Neuronal stem cell (in vitro differentiated cells): Measurements from ENCODE around the gene SPTLC3.

ENCODE experiments used
- DNase-seq: peaks from one replicate; pipeline ENCODE4 v3.0.0-alpha.2; 2013; ENCODE audit warnings: low spot score
- H2AFZ ChIP-seq: one replicate; pipeline ENCODE4 v1.6.1; 2013; ENCODE audit warnings: mild to moderate bottlenecking, low read length, inconsistent platforms
- H2AK5ac ChIP-seq: 2 replicates; pipeline ENCODE4 v1.6.1; 2013; ENCODE audit warnings: low read depth, mild to moderate bottlenecking, inconsistent platforms, low read length, moderate library complexity, mixed read lengths
- H2BK120ac ChIP-seq: 2 replicates; pipeline ENCODE4 v1.6.1; 2013; ENCODE audit warnings: low read depth, mild to moderate bottlenecking, inconsistent platforms, low read length, moderate library complexity, mixed read lengths
- H2BK12ac ChIP-seq: one replicate; pipeline ENCODE4 v1.6.1; 2013; ENCODE audit warnings: low read length, inconsistent platforms
- H2BK15ac ChIP-seq: 2 replicates; pipeline ENCODE4 v1.6.1; 2013; ENCODE audit warnings: mild to moderate bottlenecking, low read length, inconsistent platforms, mixed read lengths
- H2BK5ac ChIP-seq: one replicate; pipeline ENCODE4 v1.6.1; 2013; ENCODE audit warnings: inconsistent platforms, mild to moderate bottlenecking, low read length, moderate library complexity
- H3K14ac ChIP-seq: one replicate; pipeline ENCODE4 v1.6.1; 2013; ENCODE audit warnings: low read length, inconsistent platforms
- H3K18ac ChIP-seq: 2 replicates; pipeline ENCODE4 v1.6.1; 2013; ENCODE audit warnings: low read length, inconsistent platforms
- H3K23ac ChIP-seq: 2 replicates; pipeline ENCODE4 v1.6.1; 2013; ENCODE audit warnings: low read depth, mild to moderate bottlenecking, mixed read lengths, low read length, inconsistent platforms; ENCODE audit not compliant: poor library complexity
- H3K27ac ChIP-seq: replicated peaks from 3 replicates; pipeline ENCODE4 v1.5.1; 2013; ENCODE audit warnings: low read length, inconsistent platforms
- H3K27me3 ChIP-seq, 3 experiments: 2 replicates each; pipeline ENCODE4 v1.6.1; 2013; ENCODE audit warnings: low read length in 3 of 3, mild to moderate bottlenecking in 2 of 3, inconsistent platforms in 1 of 3, low read depth in 1 of 3, mixed read lengths in 1 of 3, moderate library complexity in 1 of 3; ENCODE audit not compliant: control insufficient read depth in 3 of 3, insufficient read depth in 3 of 3
- H3K36me3 ChIP-seq, 2 donors: replicated peaks in 1 of 2; 2 replicates each; pipeline ENCODE4 v1.6.1; 2013; ENCODE audit warnings: low read length in 2 of 2; ENCODE audit not compliant: control insufficient read depth in 2 of 2, insufficient read depth in 2 of 2
- H3K4ac ChIP-seq: 2 replicates; pipeline ENCODE4 v1.6.1; 2013; ENCODE audit warnings: inconsistent platforms, mild to moderate bottlenecking, low read length, moderate library complexity
- H3K4me1 ChIP-seq, 2 donors: 1 replicate in 1 of 2; 2 replicates in 1 of 2; pipeline ENCODE4 v1.6.1; 2013; ENCODE audit warnings: low read length in 2 of 2, low read depth in 1 of 2; ENCODE audit not compliant: control insufficient read depth in 2 of 2, insufficient read depth in 1 of 2
- H3K4me2 ChIP-seq: one replicate; pipeline ENCODE4 v1.6.1; 2013; ENCODE audit warnings: mild to moderate bottlenecking, low read length, inconsistent platforms; ENCODE audit not compliant: insufficient read depth, poor library complexity, severe bottlenecking
- H3K4me3 ChIP-seq, 2 donors: 2 replicates each; pipeline ENCODE4 v1.5.1; 2013; ENCODE audit warnings: low read length in 2 of 2, mild to moderate bottlenecking in 2 of 2, inconsistent platforms in 1 of 2, moderate library complexity in 1 of 2
- H3K79me1 ChIP-seq: one replicate; pipeline ENCODE4 v1.6.1; 2013; ENCODE audit warnings: low read depth, mild to moderate bottlenecking, inconsistent platforms, low read length, moderate library complexity
- H3K9ac ChIP-seq: one replicate; pipeline ENCODE4 v1.6.1; 2013; ENCODE audit warnings: mild to moderate bottlenecking, low read depth, low read length, inconsistent platforms; ENCODE audit not compliant: poor library complexity
- H3K9me3 ChIP-seq, 2 donors: replicated peaks in 1 of 2; 2 replicates each; pipeline versions ENCODE3 to v1.6.1; 2013; ENCODE audit warnings: low read length in 2 of 2, mild to moderate bottlenecking in 2 of 2, inconsistent platforms in 1 of 2, low read depth in 1 of 2, mixed read lengths in 1 of 2, moderate library complexity in 1 of 2; ENCODE audit not compliant: control insufficient read depth in 2 of 2, insufficient read depth in 1 of 2
- H4K8ac ChIP-seq: one replicate; pipeline ENCODE4 v1.6.1; 2013; ENCODE audit warnings: low read depth, mild to moderate bottlenecking, inconsistent platforms, low read length, moderate library complexity
- H4K91ac ChIP-seq: one replicate; pipeline ENCODE4 v1.6.1; 2013; ENCODE audit warnings: low read length, low read depth, mild to moderate bottlenecking, inconsistent platforms; ENCODE audit not compliant: poor library complexity
- WGBS, 2 donors: extraction: QIAGEN DNeasy Blood & Tissue Kit; methylation state at CpG; one replicate each; pipeline ENCODE4 v1.1.7; 2013; ENCODE audit warnings: missing lambda C conversion rate in 2 of 2, mixed read lengths in 1 of 2; ENCODE audit not compliant: insufficient read length in 2 of 2, insufficient replicate concordance in 1 of 2; ENCODE audit errors: extremely low coverage in 2 of 2; 5-methylcytosine and 5-hydroxymethylcytosine counted together

The SPTLC3 gene

GRCh38 chr20:13094976-13095375, 86.2 kb downstream of the SPTLC3 start:
- no peak overlapping the region for H3K27ac ChIP-seq
- no peak overlapping the region for H3K9ac ChIP-seq
- DNase-seq: no peak
- no CpG with 5 or more reads among the region's 4 CpGs for WGBS, 2 donors
- H3K4me2 ChIP-seq: no peak overlapping the region
- no peaks in the 10 kb centered on the region for H3K27me3 ChIP-seq
- no peak overlapping the region for H4K91ac ChIP-seq
- H3K18ac ChIP-seq: no peak overlapping the region
- no peak overlapping the region for H3K4me3 ChIP-seq
- H3K79me1 ChIP-seq: no peaks in the 10 kb centered on the region
- no peak overlapping the region for H2BK5ac ChIP-seq
- H3K36me3 ChIP-seq: peaks cover 0 to 12% of the 10 kb centered on the region in 2 donors
- no peak overlapping the region for H2BK120ac ChIP-seq
- no peak overlapping the region for H4K8ac ChIP-seq
- H3K23ac ChIP-seq: no peak overlapping the region
- H3K9me3 ChIP-seq: no peaks in the 10 kb centered on the region
- no peak overlapping the region for H2BK15ac ChIP-seq
- no peak overlapping the region for H2BK12ac ChIP-seq
- H3K4ac ChIP-seq: no peak overlapping the region
- H3K4me1 ChIP-seq: peaks cover 4 to 5% of the 10 kb centered on the region in 2 donors
- no peak overlapping the region for H3K14ac ChIP-seq
- H2AK5ac ChIP-seq: no peak overlapping the region
- no peak overlapping the region for H2AFZ ChIP-seq

DNA sequence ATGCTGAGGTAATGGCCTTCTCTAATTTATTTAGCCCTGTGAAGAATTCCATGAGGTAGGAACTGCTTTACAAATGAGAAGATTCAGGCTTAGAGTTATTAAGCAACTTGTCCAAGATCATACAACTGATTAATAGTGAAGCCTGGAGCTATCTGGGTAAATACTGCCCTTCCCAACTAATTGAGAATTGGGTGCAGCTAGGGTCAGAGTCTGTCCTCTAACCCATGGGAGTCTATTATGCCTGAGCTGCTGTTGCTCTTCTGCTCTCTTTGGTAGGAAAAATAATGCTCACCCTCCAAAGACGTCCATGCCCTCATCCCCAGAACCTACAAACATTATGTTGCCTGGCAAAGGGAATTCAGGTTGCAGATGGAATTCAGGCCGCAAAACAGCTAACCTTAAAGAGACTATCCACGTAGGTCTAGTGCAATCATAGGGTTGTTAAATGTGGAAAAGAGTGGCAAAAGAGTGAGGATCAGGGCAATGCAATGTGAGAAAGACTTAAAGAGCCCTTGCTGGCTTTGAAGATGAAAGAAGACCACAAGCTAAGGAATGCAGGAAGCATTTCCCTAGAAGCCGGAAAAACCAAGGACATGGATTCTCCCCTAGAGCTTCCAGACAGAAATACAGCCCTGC, 90.1 kb downstream of the SPTLC3 start:
- Histone ChIP-seq H2BK5ac (no peak overlapping the region), H4K91ac (no peak overlapping the region), H3K79me1 (no peaks in the 10 kb centered on the region), H4K8ac (no peak overlapping the region), H3K14ac (no peak overlapping the region), H3K4me2 (no peak overlapping the region), H3K27me3 (no peaks in the 10 kb centered on the region), H3K4me1 (peaks cover 8 to 11% of the 10 kb centered on the region in 2 donors), H2BK120ac (no peak overlapping the region), H2AFZ (no peak overlapping the region), H2BK12ac (no peak overlapping the region), H3K9me3 (no peaks in the 10 kb centered on the region), H3K4me3 (no peak overlapping the region), H3K36me3 (peaks cover 0 to 12% of the 10 kb centered on the region in 2 donors), H3K4ac (no peak overlapping the region), H3K23ac (no peak overlapping the region), H3K27ac (no peak overlapping the region), H3K18ac (no peak overlapping the region), H2AK5ac (no peak overlapping the region), H2BK15ac (no peak overlapping the region), H3K9ac (no peak overlapping the region)
- WGBS, 2 donors: no CpG with 5 or more reads among the region's 4 CpGs
- DNase-seq: no peak

- DNase-seq: no peak
- H3K9me3 ChIP-seq: no peaks in the 10 kb centered on the region
- peaks cover 0 to 3% of the 10 kb centered on the region in 2 donors for H3K36me3 ChIP-seq
- H2AK5ac ChIP-seq: no peak overlapping the region
- H3K4ac ChIP-seq: no peak overlapping the region
- no peaks in the 10 kb centered on the region for H3K27me3 ChIP-seq
- H3K4me1 ChIP-seq: peaks cover 8 to 11% of the 10 kb centered on the region in 2 donors
- no peak overlapping the region for H3K23ac ChIP-seq
- H2BK120ac ChIP-seq: no peak overlapping the region
- no peak overlapping the region for H2BK5ac ChIP-seq
- H2BK12ac ChIP-seq: no peak overlapping the region
- H3K9ac ChIP-seq: no peak overlapping the region
- no peak overlapping the region for H2BK15ac ChIP-seq
- no peak overlapping the region for H3K4me2 ChIP-seq
- H4K8ac ChIP-seq: no peak overlapping the region
- H4K91ac ChIP-seq: no peak overlapping the region
- no peaks in the 10 kb centered on the region for H3K79me1 ChIP-seq
- H2AFZ ChIP-seq: no peak overlapping the region
- no peak overlapping the region for H3K27ac ChIP-seq
- no peak overlapping the region for H3K18ac ChIP-seq
- no peak overlapping the region for H3K14ac ChIP-seq
- no peak overlapping the region for H3K4me3 ChIP-seq
These were observed 90.9 kb downstream of the SPTLC3 start for GRCh38 chr20:13099676-13100075.

DNA sequence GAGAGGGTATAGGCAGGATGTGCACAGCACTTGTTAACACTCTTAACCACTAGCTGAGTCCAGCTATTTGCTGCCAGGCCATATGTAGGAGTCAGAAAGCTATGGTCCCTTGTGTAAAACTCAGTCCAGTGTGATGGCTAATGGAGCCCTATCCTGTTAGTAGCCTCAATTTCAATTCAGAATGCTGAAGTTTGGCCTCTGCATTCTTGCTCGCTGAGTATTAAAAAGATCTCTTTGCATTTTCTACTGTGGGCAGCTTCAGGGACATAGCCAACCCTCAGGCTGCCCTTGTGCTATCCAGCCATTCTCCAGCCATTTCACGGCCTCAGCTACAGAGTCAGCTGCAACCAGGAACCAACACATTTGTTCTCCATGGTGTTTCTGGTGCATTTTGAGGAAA, 92.5 kb downstream of the SPTLC3 start:
- no peaks in the 10 kb centered on the region for H3K36me3 ChIP-seq
- no CpG with 5 or more reads among the region's 2 CpGs for WGBS, 2 donors
- H2AFZ ChIP-seq: no peak overlapping the region
- no peak overlapping the region for H3K9ac ChIP-seq
- no peak overlapping the region for H3K14ac ChIP-seq
- H3K27ac ChIP-seq: no peak overlapping the region
- no peaks in the 10 kb centered on the region for H3K9me3 ChIP-seq
- H2BK12ac ChIP-seq: no peak overlapping the region
- H4K91ac ChIP-seq: no peak overlapping the region
- no peak overlapping the region for H3K18ac ChIP-seq
- no peak overlapping the region for H3K4me2 ChIP-seq
- no peaks in the 10 kb centered on the region for H3K79me1 ChIP-seq
- no peak overlapping the region for H2BK120ac ChIP-seq
- no peak for DNase-seq
- no peak overlapping the region for H3K4me3 ChIP-seq
- no peak overlapping the region for H2AK5ac ChIP-seq
- no peak overlapping the region for H2BK15ac ChIP-seq
- no peaks in the 10 kb centered on the region for H3K27me3 ChIP-seq
- no peak overlapping the region for H3K23ac ChIP-seq
- no peak overlapping the region for H4K8ac ChIP-seq
- H3K4me1 ChIP-seq: peaks cover 11 to 16% of the 10 kb centered on the region in 2 donors
- no peak overlapping the region for H3K4ac ChIP-seq
- H2BK5ac ChIP-seq: no peak overlapping the region
